Measurements from ENCODE around the gene PMM2.
"Not testable (repeated sequence)": the region's sequence is repeated elsewhere in the genome, so short reads cannot be mapped to it uniquely, and the experiment has no call there.

PMM2 gene

DNA sequence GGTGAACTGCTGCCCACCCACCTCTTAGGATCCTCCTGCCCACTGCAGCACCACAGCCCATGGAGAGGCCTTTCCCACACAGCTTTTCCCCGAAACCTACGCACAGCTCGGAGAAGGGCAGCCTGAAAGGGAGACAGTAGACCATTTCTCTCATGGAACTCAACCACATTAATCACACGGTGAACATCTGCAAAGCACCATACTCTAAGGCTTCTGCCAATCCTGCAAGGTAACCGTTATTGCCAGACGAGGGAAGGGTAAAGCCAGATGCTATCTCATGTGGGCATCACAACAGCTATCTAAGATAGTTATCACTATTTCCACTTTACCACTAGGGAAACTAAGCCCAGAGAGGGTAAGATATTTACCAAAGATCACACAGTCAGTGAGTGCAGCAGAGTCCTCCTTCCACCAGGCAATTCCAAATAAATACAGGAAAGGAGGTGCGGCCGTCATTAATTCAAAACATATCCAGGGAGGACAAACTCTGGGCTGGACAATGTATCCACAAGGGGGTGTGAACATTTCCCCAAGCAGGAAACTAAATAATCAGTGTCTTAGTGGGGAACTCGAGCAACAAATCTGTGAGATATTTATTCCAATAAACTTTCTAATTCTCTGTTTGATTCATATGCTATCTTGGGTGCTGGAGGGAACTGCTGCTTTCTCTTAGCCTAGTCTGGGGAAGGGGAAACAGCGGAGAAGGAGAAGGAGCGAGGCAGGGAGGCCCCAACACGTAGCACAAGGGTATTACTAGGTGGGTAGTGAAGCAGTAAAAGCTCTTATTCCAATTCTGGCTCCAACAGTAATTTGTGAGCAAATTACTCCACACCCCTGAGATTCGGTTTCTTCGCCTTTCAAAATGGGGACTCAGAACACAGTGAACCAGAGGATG lies 923 bp upstream of the PMM2 start:
- H3K4me3 ChIP-seq (ENCODE audit: low read depth, low read length) = peak overlapping the region; percentile 100
- TF ChIP-seq, protein P1, sequence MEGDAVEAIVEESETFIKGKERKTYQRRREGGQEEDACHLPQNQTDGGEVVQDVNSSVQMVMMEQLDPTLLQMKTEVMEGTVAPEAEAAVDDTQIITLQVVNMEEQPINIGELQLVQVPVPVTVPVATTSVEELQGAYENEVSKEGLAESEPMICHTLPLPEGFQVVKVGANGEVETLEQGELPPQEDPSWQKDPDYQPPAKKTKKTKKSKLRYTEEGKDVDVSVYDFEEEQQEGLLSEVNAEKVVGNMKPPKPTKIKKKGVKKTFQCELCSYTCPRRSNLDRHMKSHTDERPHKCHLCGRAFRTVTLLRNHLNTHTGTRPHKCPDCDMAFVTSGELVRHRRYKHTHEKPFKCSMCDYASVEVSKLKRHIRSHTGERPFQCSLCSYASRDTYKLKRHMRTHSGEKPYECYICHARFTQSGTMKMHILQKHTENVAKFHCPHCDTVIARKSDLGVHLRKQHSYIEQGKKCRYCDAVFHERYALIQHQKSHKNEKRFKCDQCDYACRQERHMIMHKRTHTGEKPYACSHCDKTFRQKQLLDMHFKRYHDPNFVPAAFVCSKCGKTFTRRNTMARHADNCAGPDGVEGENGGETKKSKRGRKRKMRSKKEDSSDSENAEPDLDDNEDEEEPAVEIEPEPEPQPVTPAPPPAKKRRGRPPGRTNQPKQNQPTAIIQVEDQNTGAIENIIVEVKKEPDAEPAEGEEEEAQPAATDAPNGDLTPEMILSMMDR (IDR thresholded peaks at IDR 0.05; ENCODE audit: low read depth, low read length) = no peak

DNA sequence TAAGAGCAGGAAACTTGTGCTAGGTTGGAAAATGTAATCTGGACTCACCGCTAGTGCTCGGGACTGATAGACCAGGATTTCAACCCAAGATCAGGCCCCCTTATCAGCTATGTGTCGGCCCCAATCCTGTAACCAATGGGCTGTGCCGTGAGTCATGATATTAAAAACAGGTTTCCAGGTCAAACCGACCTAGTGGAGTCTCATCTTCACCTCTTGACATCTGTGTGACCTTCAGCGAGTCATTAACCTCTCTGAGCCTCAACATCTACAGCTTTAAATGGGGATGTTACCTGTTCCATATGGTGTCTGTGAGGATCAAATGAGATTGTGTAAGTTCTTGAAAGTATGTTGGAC lies 512 bp downstream of the PMM2 start:
- TF ChIP-seq, protein P1 (IDR thresholded peaks at IDR 0.05; ENCODE audit: low read depth, low read length) = no peak
- H3K4me3 ChIP-seq (ENCODE audit: low read depth, low read length) = peak overlapping the region; percentile 100

DNA sequence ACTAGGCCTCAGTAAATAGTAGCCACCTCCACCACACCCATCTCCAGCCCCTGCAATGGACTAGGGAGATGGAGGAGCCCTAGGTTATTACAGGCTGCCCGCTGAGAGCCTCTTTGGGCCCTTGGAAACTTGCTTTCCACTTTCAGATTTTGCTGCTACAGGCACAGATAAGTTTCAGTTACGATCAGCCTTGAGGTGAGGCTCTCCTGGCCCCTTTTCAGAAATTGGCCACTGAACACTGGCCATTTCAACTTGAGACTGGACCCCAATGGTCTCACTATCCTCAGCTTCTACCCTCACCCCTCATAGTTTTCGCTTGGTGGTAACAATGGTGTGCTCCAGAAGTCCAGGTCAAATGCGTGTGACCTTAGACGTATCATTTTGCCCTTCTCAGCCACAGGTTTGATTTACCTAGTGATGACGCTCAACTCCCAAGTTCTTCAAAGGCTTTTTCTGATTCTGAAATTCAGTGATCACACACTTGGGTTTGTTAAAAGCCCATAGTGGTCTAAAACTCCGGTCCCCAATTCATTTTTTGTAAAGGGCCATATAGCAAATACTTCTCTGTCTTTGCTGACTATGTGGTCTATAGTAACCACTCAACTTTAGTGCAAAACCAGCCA lies 1.0 kb downstream of the PMM2 start:
- TF ChIP-seq, protein P1 (IDR thresholded peaks at IDR 0.05; ENCODE audit: low read depth, low read length) = no peak
- H3K4me3 ChIP-seq (ENCODE audit: low read depth, low read length) = peak overlapping the region; percentile 100

DNA sequence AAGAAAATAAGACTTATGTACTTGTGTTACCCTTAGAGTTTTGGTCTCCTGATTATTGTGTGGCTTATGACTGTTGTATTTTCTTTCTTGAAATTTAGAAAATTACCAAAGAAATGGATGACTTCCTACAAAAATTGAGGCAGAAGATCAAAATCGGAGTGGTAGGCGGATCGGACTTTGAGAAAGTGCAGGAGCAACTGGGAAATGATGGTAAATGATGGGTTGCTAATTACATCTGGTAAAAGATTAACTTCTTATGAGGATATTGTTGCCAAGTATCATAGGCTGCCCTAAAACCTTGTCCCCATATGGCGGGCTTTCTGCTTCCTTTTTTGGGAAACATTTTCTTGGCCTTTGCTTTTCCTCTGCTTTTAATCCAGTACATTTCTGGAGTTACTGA lies 4.1 kb downstream of the PMM2 start:
- TF ChIP-seq, protein P1 (IDR thresholded peaks at IDR 0.05; ENCODE audit: low read depth, low read length) = no peak

DNA sequence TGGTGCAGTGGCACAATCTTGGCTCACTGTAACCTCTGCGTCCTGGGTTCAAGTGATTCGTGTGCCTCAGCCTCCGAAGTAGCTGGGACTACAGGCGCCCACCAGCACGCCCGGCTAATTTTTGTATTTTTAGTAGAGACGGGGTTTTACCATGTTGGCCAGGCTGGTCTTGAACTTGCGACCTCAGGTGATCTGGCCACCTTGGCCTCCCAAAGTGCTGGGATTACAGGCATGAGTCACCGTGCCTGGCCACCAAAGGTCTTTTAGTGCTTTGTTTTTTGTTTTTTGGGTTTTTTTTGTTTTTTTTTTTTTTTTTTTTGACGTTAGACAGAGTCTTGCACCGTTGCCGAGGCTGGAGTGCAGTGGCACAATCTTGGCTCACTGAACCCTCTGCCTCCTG lies 6.1 kb downstream of the PMM2 start:
- not testable (repeated sequence) for H3K4me3 ChIP-seq (ENCODE audit: low read depth, low read length)

More for the DNA sequence above, 4.1 kb downstream of the PMM2 start:
- no peak overlapping the region for H3K4me3 ChIP-seq (ENCODE audit: low read depth, low read length)

DNA sequence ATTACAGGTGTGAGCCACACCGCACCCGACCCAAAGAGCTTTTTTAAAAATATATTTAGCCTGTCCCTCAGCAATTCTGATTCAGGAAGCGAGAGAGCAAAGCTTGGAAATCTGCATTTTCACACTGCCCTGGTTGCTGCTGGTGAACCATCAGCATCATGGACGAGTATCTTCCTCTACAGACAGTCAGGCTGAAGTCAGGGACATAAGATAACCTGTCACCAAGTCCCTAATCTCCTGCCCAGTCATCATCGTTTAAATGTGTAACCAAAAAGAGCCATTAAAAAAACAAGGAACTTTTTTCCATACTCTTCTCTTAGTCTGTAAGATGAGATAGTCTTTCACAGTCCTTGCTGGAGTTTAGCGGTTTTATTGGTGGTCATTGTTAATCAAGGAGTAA lies 6.7 kb downstream of the PMM2 start:
- TF ChIP-seq, protein P1 (IDR thresholded peaks at IDR 0.05; ENCODE audit: low read depth, low read length) = no peak
- H3K4me3 ChIP-seq (ENCODE audit: low read depth, low read length) = no peak overlapping the region

DNA sequence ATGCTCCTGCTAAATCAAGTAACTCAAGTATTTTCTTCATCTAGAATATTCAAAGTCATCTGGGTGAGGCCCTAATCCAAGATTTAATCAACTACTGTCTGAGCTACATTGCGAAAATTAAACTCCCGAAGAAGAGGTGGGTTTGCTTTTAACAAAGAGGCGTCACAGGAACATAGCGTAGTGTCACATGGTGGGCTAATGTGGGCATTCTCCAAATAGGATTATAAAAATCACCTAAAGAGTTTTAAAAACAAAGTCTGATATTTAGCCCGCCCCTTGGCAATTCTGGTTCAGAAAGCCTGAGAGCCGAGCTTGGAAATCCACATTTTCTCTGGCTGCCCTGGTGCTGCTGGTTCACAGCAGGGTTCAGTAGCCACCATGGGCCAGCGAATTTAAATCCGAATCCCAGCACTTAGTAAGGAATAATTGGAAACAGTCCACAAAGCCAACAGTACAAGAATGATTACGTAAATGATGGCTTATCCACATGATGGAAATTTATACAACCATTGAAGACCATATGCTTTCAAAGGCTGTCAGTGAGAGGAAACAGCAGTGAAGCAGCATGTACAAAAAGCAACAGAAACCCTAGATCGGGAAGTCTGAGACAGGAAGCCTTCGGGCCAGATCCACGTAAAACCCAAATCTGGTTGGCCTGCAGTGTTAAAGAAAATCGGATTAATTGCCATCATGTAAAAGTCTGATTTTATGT lies 8.8 kb downstream of the PMM2 start:
- H3K4me3 ChIP-seq (ENCODE audit: low read depth, low read length) = no peak overlapping the region
- TF ChIP-seq, protein P1 (IDR thresholded peaks at IDR 0.05; ENCODE audit: low read depth, low read length) = no peak

All from WI38 (cell line).